ENCODE measurements around the gene MACO1. TPM values are rescaled to one million over a fixed set of nuclear protein-coding genes. Genes with fewer than 3 reads are reported as not detected.

The MACO1 gene
- total RNA-seq, 1 experiment from 2014 or later = 16.3 TPM

GRCh38 chr1:25427696-25428095, 3.0 kb upstream of the MACO1 start:
- no peak overlapping the region for H2AFZ ChIP-seq (ENCODE audit: low read length)
- no peaks in the 10 kb centered on the region for H4K20me1 ChIP-seq (ENCODE audit: control insufficient read depth, insufficient read depth, insufficient read length)
- H4K8ac ChIP-seq (replicated peaks; ENCODE audit: insufficient read length, low read depth, low read length) = no peak overlapping the region
- DNase-seq = no peak
- H3K4me1 ChIP-seq (ENCODE audit: insufficient read depth, low read length) = no peaks in the 10 kb centered on the region
- H3K36me3 Mint-ChIP-seq (ENCODE audit: insufficient read depth in 1 of 3, low read depth in 3 of 3) = no peaks in the 10 kb centered on the region
- H3K27ac ChIP-seq (ENCODE audit: insufficient read length, low read depth, low read length) = no peak overlapping the region
- no peak overlapping the region for H3K18ac ChIP-seq (ENCODE audit: insufficient read length, low read depth, low read length)
- no peaks in the 10 kb centered on the region for H3K79me2 ChIP-seq (ENCODE audit: insufficient read depth, low read length)
- no CpG with 5 or more reads among the region's 1 CpG for whole genome bisulfite sequencing (ENCODE audit: extremely low coverage, insufficient read length, low lambda C conversion rate)
- peaks cover 3% of the 10 kb centered on the region for H3K23me2 ChIP-seq (ENCODE audit: insufficient read length, low read depth, low read length, poor library complexity, severe bottlenecking)
- H3K56ac ChIP-seq (ENCODE audit: insufficient read length, low read depth, low read length) = no peak overlapping the region
- no peaks in the 10 kb centered on the region for H3K9me3 ChIP-seq (ENCODE audit: control insufficient read depth, low read depth, low read length)
- H3K9me3 Mint-ChIP-seq = no peaks in the 10 kb centered on the region
- no peak overlapping the region for H3K14ac ChIP-seq (ENCODE audit: insufficient read depth, low read length)
- no peak for TF ChIP-seq CTCF (conservative IDR thresholded peaks at IDR 0.05)
- no peak overlapping the region for H2BK20ac ChIP-seq (ENCODE audit: low read depth, low read length, poor library complexity, severe bottlenecking)
- no peak overlapping the region for H4K91ac ChIP-seq (ENCODE audit: insufficient read length, low read depth, low read length)
- H3K27me3 ChIP-seq (ENCODE audit: insufficient read depth, low read length) = no peaks in the 10 kb centered on the region
- peaks cover 33% of the 10 kb centered on the region for H3K27me3 Mint-ChIP-seq (ENCODE audit: low read depth)
- H2AK5ac ChIP-seq (ENCODE audit: insufficient read length, low read length) = no peak overlapping the region
- H3K4me3 Mint-ChIP-seq = peak overlapping the region in 1 of 2 experiments; percentile 33; a peak in 1 of 5 replicates
- H3K79me1 ChIP-seq (ENCODE audit: insufficient read depth, low read depth, low read length, poor library complexity, severe bottlenecking) = no peaks in the 10 kb centered on the region
- no peak overlapping the region; a peak in 1 of 7 replicates for H3K27ac Mint-ChIP-seq
- H3K9ac ChIP-seq (ENCODE audit: extremely low read depth, insufficient read length, low read length) = no peak overlapping the region
- no peak overlapping the region for H2BK15ac ChIP-seq (ENCODE audit: low read depth, low read length)
- no peak overlapping the region for H2BK120ac ChIP-seq (ENCODE audit: low read depth, low read length, poor library complexity, severe bottlenecking)
- H3K4ac ChIP-seq (ENCODE audit: low read depth, low read length) = no peak overlapping the region
- H4K5ac ChIP-seq (ENCODE audit: insufficient read length, low read depth, low read length) = no peak overlapping the region
- no peak overlapping the region for H3K4me2 ChIP-seq (ENCODE audit: insufficient read depth, insufficient read length, low read length)
- H3K4me1 Mint-ChIP-seq = peaks cover 17 to 18% of the 10 kb centered on the region in 2 experiments
- no peak overlapping the region for H2BK5ac ChIP-seq (ENCODE audit: insufficient read length, low read length)
- H3T11ph ChIP-seq (ENCODE audit: low read length) = no peak overlapping the region
- no peak overlapping the region for H3K23ac ChIP-seq (ENCODE audit: insufficient read length, low read depth, low read length)
- no peak overlapping the region for H2BK12ac ChIP-seq (ENCODE audit: insufficient read length, low read depth, low read length)
